Cortex of kidney (tissue), 1 donor: ENCODE results near the gene DHX29.
"Not testable (repeated sequence)": the region's sequence is repeated elsewhere in the genome, so short reads cannot be mapped to it uniquely, and the experiment has no call there.

Source experiments
- DNase-seq: peaks from one replicate; lab custom pipeline; 2025; lab: John Stamatoyannopoulos, UW

Gene DHX29

GRCh38 chr5:55307383-55308253, at the start of gene DHX29, which contains the start of gene MTREX:
DHX29 (minus strand) TSS chr5:55307694; CDS start chr5:55307573, 121 bp downstream.
MTREX (plus strand) TSS chr5:55307989; CDS start chr5:55308014, 25 bp downstream.
- peak; percentile 48 for DNase-seq

DNA sequence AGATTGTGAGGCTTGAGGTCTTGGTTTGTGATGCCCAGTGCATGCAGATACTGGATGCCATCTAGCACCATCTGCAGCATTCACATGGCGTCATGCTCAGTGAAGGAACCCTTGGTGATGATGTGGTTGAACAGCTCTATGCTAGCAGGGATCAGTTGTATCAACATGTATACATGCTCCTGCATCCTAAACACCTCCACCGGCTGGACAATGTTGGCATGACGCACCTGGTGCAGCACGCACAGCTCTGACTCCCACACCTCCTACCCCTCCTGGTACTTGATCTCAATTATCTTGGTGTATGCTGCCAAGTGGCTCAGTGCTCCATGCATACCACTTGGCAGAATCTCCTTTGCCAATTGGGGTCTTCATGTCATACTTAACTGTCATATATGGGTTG, 49.4 kb upstream of the DHX29 start:
- no peak for DNase-seq

- DNase-seq = no peak
These were observed 43.3 kb upstream of the DHX29 start for GRCh38 chr5:55350754-55351153.

DNA sequence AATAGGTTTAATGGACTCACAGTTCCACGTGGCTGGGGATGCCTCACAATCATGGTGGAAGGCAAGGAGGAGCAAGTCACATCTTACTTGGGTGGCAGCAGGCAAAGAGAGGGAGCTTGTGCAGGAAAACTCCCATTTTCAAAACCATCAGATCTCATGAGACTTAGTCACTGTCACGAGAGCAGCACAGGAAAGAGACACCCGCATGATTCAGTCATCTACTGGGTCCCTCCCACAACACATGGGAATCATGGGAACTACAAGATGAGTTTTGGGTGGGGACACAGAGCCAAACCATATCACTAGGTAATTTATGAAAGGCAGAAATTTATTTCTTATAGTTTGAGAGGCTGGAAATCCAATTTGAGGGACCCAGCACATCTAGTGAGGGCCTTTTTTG, 40.3 kb upstream of the DHX29 start:
- no peak for DNase-seq

GRCh38 chr5:55345327-55345726, 37.8 kb upstream of the DHX29 start:
- no peak for DNase-seq

- DNase-seq = no peak
These were observed 37.0 kb upstream of the DHX29 start for GRCh38 chr5:55344392-55344992.

DNA sequence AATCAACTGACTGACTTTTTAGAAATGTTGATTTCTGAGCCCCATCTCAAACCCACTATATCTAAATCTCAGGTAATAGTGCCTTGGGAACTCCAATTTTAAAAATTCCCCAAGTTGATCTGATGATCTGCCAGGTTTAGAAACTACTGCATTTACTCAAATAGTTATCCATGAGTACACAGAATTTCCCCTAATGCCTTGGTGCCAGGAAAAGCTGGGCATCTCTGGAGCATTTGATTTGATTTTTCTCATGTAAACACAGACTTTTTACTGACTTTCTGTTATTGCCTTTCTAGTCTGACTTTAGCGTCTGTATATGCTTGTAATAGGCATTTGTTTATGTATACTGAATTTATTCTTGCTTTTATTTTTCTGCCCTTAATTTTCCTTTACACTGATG, 36.1 kb upstream of the DHX29 start:
- DNase-seq = no peak

GRCh38 chr5:55343107-55343506, 35.6 kb upstream of the DHX29 start:
- no peak for DNase-seq

DNA sequence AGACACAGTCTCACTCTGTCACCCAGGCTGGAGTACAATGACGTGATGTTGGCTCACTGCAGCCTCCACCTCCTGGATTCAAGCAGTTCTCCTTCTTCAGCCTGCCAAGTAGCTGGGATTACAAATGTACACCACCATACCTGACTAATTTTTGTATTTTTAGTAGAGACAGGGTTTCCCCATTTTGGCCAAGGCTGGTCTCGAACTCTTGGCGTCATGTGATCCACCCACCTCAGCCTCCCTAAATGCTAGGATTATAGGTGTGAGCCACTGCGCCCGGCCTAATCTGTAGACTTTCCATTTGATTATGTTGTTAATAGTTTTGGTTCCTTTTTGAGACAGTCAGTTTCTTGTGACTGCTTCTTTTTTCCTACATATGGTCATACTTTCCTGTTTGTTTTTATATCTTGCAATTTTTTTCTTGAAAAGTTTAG, 31.3 kb upstream of the DHX29 start:
- no peak for DNase-seq

- DNase-seq = no peak
These were observed 30.7 kb upstream of the DHX29 start for GRCh38 chr5:55338092-55338613.

- no peak for DNase-seq
These were observed 26.3 kb upstream of the DHX29 start for GRCh38 chr5:55333811-55334210.

DNA sequence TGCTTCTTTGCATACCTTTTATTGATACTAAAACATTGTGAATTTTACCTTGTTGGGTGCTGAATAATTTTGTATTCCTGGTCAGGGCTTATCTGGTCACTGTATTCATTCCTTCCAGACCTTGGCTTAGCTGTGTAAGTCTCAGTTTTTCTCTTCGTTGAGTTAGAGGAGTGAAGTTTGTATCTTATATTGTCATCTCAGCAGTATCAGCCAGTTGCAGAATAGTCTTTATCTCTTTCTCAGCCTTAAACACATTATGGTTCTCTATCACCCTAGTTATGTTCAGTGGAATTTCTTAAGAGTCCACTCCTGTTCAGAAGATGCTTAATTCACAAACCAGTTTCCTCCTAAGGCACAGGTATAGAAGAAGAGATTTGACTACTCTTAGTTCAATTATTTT, 25.5 kb upstream of the DHX29 start:
- DNase-seq = no peak

DNA sequence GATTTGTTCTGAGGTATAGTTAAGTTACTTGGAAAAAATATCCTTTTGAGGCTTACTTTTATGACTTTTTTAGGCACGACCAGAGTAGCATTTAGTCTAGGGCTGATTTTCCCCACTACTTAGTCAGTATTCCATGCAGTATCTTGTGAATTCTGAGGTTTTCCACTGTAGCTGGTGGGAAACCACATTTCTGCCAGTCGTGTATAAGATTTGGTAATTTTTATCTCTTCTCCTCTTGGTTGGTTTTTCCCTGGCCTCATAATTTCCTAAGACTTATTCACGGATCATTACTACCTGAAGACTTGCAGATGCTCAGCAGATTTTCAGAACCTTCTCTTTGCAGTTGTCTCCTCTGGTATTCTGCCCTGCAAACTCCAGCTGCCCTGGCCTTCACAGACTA, 23.8 kb upstream of the DHX29 start:
- no peak for DNase-seq

- DNase-seq = no peak
These were observed 19.8 kb upstream of the DHX29 start for GRCh38 chr5:55327281-55327680.

DNA sequence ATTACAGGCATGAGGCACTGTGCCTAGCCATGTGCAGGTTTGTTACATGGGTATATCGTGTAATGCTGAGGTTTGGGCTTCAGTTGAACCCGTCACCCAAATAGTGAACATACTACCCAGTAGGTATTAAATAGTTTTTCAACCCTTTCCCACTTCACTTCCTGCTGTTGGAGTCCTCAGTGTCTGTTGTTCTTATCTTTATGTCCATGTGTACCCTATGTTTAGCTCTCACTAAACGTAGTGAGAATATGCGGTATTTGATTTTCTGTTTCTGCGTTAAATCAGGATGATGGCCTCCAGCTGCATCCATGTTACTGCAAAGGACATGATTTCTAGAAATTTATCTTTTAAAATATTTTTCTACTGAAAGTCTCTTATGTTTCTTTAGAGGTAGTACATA, 18.1 kb upstream of the DHX29 start:
- DNase-seq = no peak

DNA sequence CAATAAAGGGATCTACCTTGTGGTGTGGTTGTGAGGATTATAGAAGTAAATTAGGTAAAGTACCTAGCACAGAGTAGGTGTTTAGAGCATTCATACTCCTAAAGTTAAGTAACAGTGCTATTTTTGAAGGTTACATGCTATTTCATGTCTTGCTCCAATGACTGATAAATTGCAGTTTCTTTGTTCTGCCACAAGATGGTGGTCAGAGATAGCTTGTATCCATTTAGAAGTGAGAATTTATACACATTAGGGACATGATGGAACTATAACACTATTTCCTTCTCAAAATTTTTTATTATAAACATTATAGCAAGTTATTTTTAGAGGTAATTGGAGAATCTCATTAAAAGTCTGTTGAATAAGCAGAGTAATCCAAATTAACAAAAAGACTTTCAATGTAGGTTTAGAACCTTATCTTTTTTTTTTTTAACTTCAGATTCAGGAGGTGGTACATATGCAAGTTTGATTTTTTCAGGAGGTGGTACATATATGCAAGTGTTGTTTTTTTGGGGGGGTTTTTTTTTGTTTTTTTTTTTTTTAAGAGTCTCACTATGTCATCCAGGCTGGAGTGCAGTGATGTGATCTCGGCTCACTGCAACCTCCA, 17.4 kb upstream of the DHX29 start:
- DNase-seq = no peak

DNA sequence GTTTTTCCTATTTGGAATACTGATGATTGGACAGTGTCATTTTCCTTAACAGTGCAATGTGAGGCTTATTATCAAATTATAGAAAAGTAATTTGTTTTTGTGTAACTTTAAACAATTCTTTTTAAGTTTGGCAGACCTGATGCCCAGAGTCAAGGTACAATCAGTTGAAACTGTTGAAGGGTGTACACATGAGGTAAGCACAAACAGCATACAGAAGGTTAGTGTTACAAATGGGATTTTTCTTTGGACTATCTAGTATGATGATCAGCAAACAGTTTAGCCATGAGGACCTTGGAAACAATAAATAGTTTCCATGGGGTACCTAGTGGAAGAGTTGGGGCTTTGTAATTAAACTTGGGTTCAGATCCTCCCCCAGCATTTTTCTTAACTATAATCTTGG, 16.5 kb upstream of the DHX29 start:
- DNase-seq = no peak

GRCh38 chr5:55320571-55320970, 13.1 kb upstream of the DHX29 start:
- no peak for DNase-seq

DNA sequence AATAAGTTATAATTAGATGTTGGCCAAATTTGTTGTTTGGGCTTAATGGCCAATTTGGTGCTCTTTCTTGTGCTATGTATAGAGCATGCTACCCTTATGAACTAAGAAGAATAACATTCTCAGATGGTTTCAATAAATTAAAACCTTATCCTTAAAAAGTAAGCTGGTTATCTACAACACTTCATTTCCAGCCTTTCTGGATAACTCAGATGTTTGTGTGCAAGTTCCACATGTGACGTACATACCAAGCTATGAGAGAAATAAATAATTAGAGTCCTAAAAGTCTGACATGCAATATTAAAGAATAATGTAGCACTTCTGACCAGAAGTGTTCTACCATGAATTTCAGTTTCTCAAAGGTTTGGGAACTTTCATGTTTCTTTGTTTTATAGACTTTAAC, 12.0 kb upstream of the DHX29 start:
- no peak for DNase-seq

DNA sequence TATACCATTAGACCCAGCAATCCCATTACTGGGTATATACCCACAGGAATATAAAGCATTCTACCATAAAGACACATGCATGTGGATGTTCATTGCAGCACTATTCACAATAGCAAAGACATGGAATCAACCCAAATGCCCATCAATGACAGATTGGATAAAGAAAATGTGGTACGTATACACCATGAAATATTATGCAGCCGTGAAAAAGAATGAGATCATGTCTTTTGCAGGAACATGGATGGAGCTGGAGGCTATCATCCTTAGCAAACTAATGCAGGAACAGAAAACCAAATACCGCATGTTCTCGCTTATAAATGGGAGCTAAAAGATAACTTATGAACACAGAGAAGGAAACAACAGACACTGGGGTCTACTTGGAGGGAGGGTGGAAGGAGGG, 10.7 kb upstream of the DHX29 start:
- DNase-seq = not testable (repeated sequence)

DNA sequence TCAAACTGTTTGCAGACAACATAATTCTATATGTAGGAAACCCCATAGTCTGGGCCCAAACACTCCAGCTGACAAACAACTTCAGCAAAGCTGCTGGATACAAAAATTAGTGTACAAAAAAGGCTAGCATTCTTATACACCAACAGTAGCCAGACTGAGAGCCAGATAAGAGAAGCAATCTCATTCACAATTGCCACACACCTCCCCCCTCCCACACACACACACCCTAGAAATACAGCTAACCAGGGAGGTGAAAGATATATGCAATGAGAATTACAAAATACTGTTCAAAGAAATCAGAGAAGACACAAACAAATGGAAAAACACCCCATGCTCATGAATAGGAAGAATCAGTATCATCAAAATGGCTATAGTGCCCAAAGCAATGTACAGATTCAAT, 9.3 kb upstream of the DHX29 start:
- no peak for DNase-seq

GRCh38 chr5:55316289-55316688, 8.8 kb upstream of the DHX29 start:
- no peak for DNase-seq
